Activated T-helper 9 cell treated with anti-CD3 and anti-CD28 coated beads, Interleukin-2, amount 50 U/mL, for 16 hours (primary cell): ENCODE data around the gene WDPCP.
"Not testable (repeated sequence)": the region's sequence is repeated elsewhere in the genome, so short reads cannot be mapped to it uniquely, and the experiment has no call there.

ENCODE experiments used
- DNase-seq: peaks from one replicate; pipeline ENCODE4 v3.0.0-alpha.2; 2020; ENCODE audit warnings: low read depth

Gene WDPCP

GRCh38 chr2:63591566-63592175 lies 3.4 kb upstream of the WDPCP start:
- no peak for DNase-seq

- no peak for DNase-seq
These were observed 2.5 kb upstream of the WDPCP start for GRCh38 chr2:63590626-63591408.

- no peak for DNase-seq
These were observed 1.1 kb upstream of the WDPCP start for GRCh38 chr2:63589148-63589958.

GRCh38 chr2:63587814-63588384 lies 378 bp downstream of the WDPCP start:
- no peak for DNase-seq

GRCh38 chr2:63582873-63583272 lies 5.4 kb downstream of the WDPCP start:
- no peak for DNase-seq

- no peak for DNase-seq
These were observed 6.8 kb downstream of the WDPCP start for GRCh38 chr2:63581298-63581961.

GRCh38 chr2:63580651-63581297 lies 7.5 kb downstream of the WDPCP start:
- DNase-seq: no peak

GRCh38 chr2:63578767-63579166 lies 9.5 kb downstream of the WDPCP start:
- DNase-seq: no peak

GRCh38 chr2:63576546-63576945 lies 11.7 kb downstream of the WDPCP start:
- DNase-seq: no peak

- not testable (repeated sequence) for DNase-seq
These were observed 14.4 kb downstream of the WDPCP start for GRCh38 chr2:63573726-63574345.

- not testable (repeated sequence) for DNase-seq
These were observed 15.3 kb downstream of the WDPCP start for GRCh38 chr2:63573026-63573425.

- DNase-seq: no peak
These were observed 16.3 kb downstream of the WDPCP start for GRCh38 chr2:63572001-63572400.

- no peak for DNase-seq
These were observed 17.0 kb downstream of the WDPCP start for GRCh38 chr2:63571291-63571690.

- DNase-seq: no peak
These were observed 18.5 kb downstream of the WDPCP start for GRCh38 chr2:63569740-63570139.

GRCh38 chr2:63562751-63563150 lies 25.5 kb downstream of the WDPCP start:
- no peak for DNase-seq

GRCh38 chr2:63558922-63559321 lies 29.4 kb downstream of the WDPCP start:
- not testable (repeated sequence) for DNase-seq

- not testable (repeated sequence) for DNase-seq
These were observed 30.5 kb downstream of the WDPCP start for GRCh38 chr2:63557819-63558218.

GRCh38 chr2:63555931-63556330 lies 32.3 kb downstream of the WDPCP start:
- DNase-seq: no peak

GRCh38 chr2:63555299-63555698 lies 33.0 kb downstream of the WDPCP start:
- DNase-seq: no peak

GRCh38 chr2:63553049-63553448 lies 35.2 kb downstream of the WDPCP start:
- DNase-seq: no peak

GRCh38 chr2:63545023-63545422 lies 43.3 kb downstream of the WDPCP start:
- no peak for DNase-seq
